IgD-negative memory B cell (primary cell): ENCODE results near the gene CHRD. TPM values are rescaled to one million over a fixed set of nuclear protein-coding genes. Genes with fewer than 3 reads are reported as not detected.

ENCODE experiments used
- H3K27ac Mint-ChIP-seq, 3 donors: one replicate each; pipeline ENCODE4 v1.8.0; 2020 to 2022; ENCODE audit warnings: mild to moderate bottlenecking in 3 of 3, mixed read lengths in 3 of 3, moderate library complexity in 1 of 3
- H3K27me3 Mint-ChIP-seq: one replicate; pipeline ENCODE4 v1.8.0; 2021; ENCODE audit warnings: mixed read lengths
- H3K36me3 Mint-ChIP-seq: one replicate; pipeline ENCODE4 v1.8.0; 2020; ENCODE audit warnings: mild to moderate bottlenecking, mixed read lengths
- H3K4me1 Mint-ChIP-seq, 3 donors: one replicate each; pipeline ENCODE4 v1.8.0; 2020 to 2022; ENCODE audit warnings: mixed read lengths in 3 of 3, mild to moderate bottlenecking in 1 of 3
- H3K4me3 Mint-ChIP-seq, 4 donors: one replicate each; pipeline ENCODE4 v1.8.0; 2020 to 2022; ENCODE audit warnings: mild to moderate bottlenecking in 4 of 4, mixed read lengths in 4 of 4, moderate library complexity in 3 of 4
- H3K9me3 Mint-ChIP-seq, 3 donors: one replicate each; pipeline ENCODE4 v1.8.0; 2020 to 2021; ENCODE audit warnings: mixed read lengths in 3 of 3, mild to moderate bottlenecking in 1 of 3
- polyA plus RNA-seq: library from polyadenylated mRNA; unstranded; fragments of 300-500 nt; fragmentation: Illumina TruSeq; gene quantifications from one replicate; pipeline ENCODE4 v1.2.3, GENCODE V29; 2021

CHRD gene
- polyA plus RNA-seq, 1 donor from 2014 or later = not detected

GRCh38 chr3:184391266-184391665, 11.4 kb downstream of the CHRD start:
- no peaks in the 10 kb centered on the region for H3K9me3 Mint-ChIP-seq
- H3K4me3 Mint-ChIP-seq = no peak overlapping the region
- peaks cover 21% of the 10 kb centered on the region for H3K27me3 Mint-ChIP-seq
- no peak overlapping the region for H3K27ac Mint-ChIP-seq
- no peaks in the 10 kb centered on the region for H3K4me1 Mint-ChIP-seq
- peaks cover 3% of the 10 kb centered on the region for H3K36me3 Mint-ChIP-seq

GRCh38 chr3:184395320-184395660, 15.4 kb downstream of the CHRD start:
- H3K27me3 Mint-ChIP-seq = peaks cover 10% of the 10 kb centered on the region
- H3K4me1 Mint-ChIP-seq = no peaks in the 10 kb centered on the region
- no peak overlapping the region for H3K4me3 Mint-ChIP-seq
- H3K9me3 Mint-ChIP-seq = no peaks in the 10 kb centered on the region
- H3K36me3 Mint-ChIP-seq = no peaks in the 10 kb centered on the region
- no peak overlapping the region for H3K27ac Mint-ChIP-seq

GRCh38 chr3:184399410-184399809, 19.6 kb downstream of the CHRD start:
- Mint-ChIP-seq H3K27me3 (peaks cover 12% of the 10 kb centered on the region), H3K4me3 (no peak overlapping the region), H3K27ac (no peak overlapping the region), H3K36me3 (no peaks in the 10 kb centered on the region), H3K4me1 (no peaks in the 10 kb centered on the region), H3K9me3 (no peaks in the 10 kb centered on the region)

GRCh38 chr3:184405075-184406030, 25.5 kb downstream of the CHRD start:
- H3K4me1 Mint-ChIP-seq = peaks cover 0 to 3% (median 0%) of the 10 kb centered on the region in 3 donors
- no peak overlapping the region for H3K4me3 Mint-ChIP-seq
- H3K27ac Mint-ChIP-seq = no peak overlapping the region
- no peaks in the 10 kb centered on the region for H3K36me3 Mint-ChIP-seq
- H3K9me3 Mint-ChIP-seq = no peaks in the 10 kb centered on the region
- peaks cover 11% of the 10 kb centered on the region for H3K27me3 Mint-ChIP-seq

- Mint-ChIP-seq H3K4me3 (no peak overlapping the region), H3K27me3 (peaks cover 8% of the 10 kb centered on the region), H3K9me3 (no peaks in the 10 kb centered on the region), H3K27ac (no peak overlapping the region), H3K36me3 (no peaks in the 10 kb centered on the region), H3K4me1 (peaks cover 0 to 3% (median 0%) of the 10 kb centered on the region in 3 donors)
These were observed 29.6 kb downstream of the CHRD start for GRCh38 chr3:184409331-184409926.

GRCh38 chr3:184409946-184410500, 30.2 kb downstream of the CHRD start:
- Mint-ChIP-seq H3K36me3 (no peaks in the 10 kb centered on the region), H3K27ac (no peak overlapping the region), H3K27me3 (peaks cover 8% of the 10 kb centered on the region), H3K4me1 (peaks cover 0 to 2% (median 0%) of the 10 kb centered on the region in 3 donors), H3K4me3 (no peak overlapping the region), H3K9me3 (no peaks in the 10 kb centered on the region)

- peaks cover 8% of the 10 kb centered on the region for H3K27me3 Mint-ChIP-seq
These were observed 34.8 kb downstream of the CHRD start for GRCh38 chr3:184414418-184415202.

GRCh38 chr3:184415203-184415490, 35.3 kb downstream of the CHRD start:
- H3K36me3 Mint-ChIP-seq = no peaks in the 10 kb centered on the region
- no peaks in the 10 kb centered on the region for H3K9me3 Mint-ChIP-seq
- peaks cover 6% of the 10 kb centered on the region for H3K27me3 Mint-ChIP-seq
- H3K4me1 Mint-ChIP-seq = no peaks in the 10 kb centered on the region
- H3K4me3 Mint-ChIP-seq = no peak overlapping the region
- no peak overlapping the region for H3K27ac Mint-ChIP-seq

More at GRCh38 chr3:184414418-184415202, 34.8 kb downstream of the CHRD start:
- H3K4me3 Mint-ChIP-seq = no peak overlapping the region
- H3K36me3 Mint-ChIP-seq = no peaks in the 10 kb centered on the region
- no peaks in the 10 kb centered on the region for H3K9me3 Mint-ChIP-seq
- H3K27ac Mint-ChIP-seq = no peak overlapping the region
- H3K4me1 Mint-ChIP-seq = no peaks in the 10 kb centered on the region

GRCh38 chr3:184417619-184418327, 37.9 kb downstream of the CHRD start:
- Mint-ChIP-seq H3K36me3 (peaks cover under 1% of the 10 kb centered on the region), H3K4me3 (no peak overlapping the region), H3K27me3 (peaks cover 2% of the 10 kb centered on the region), H3K4me1 (no peaks in the 10 kb centered on the region), H3K9me3 (no peaks in the 10 kb centered on the region), H3K27ac (no peak overlapping the region)

- Mint-ChIP-seq H3K27ac (no peak overlapping the region), H3K27me3 (peaks cover 4% of the 10 kb centered on the region), H3K4me1 (no peaks in the 10 kb centered on the region), H3K9me3 (peaks cover 0 to 3% (median 0%) of the 10 kb centered on the region in 3 donors), H3K4me3 (no peak overlapping the region), H3K36me3 (peaks cover 3% of the 10 kb centered on the region)
These were observed 39.3 kb downstream of the CHRD start for GRCh38 chr3:184419171-184419570.

- H3K4me1 Mint-ChIP-seq = no peaks in the 10 kb centered on the region
- H3K27ac Mint-ChIP-seq = peak overlapping the region in 1 of 3 donors; percentile 61
- peaks cover 9% of the 10 kb centered on the region for H3K27me3 Mint-ChIP-seq
- peaks cover 0 to 3% (median 0%) of the 10 kb centered on the region in 3 donors for H3K9me3 Mint-ChIP-seq
- peaks cover 3% of the 10 kb centered on the region for H3K36me3 Mint-ChIP-seq
- H3K4me3 Mint-ChIP-seq = peak overlapping the region in 1 of 4 donors; percentile 18
These were observed 43.7 kb downstream of the CHRD start for GRCh38 chr3:184423561-184423960.

GRCh38 chr3:184426691-184427141, 46.9 kb downstream of the CHRD start:
- no peak overlapping the region for H3K4me3 Mint-ChIP-seq
- H3K27me3 Mint-ChIP-seq = peaks cover 9% of the 10 kb centered on the region
- H3K9me3 Mint-ChIP-seq = peaks cover 0 to 3% (median 0%) of the 10 kb centered on the region in 3 donors
- H3K36me3 Mint-ChIP-seq = peaks cover 3% of the 10 kb centered on the region
- H3K4me1 Mint-ChIP-seq = peaks cover 0 to 4% (median 2%) of the 10 kb centered on the region in 3 donors
- H3K27ac Mint-ChIP-seq = no peak overlapping the region

GRCh38 chr3:184428561-184429175, 48.8 kb downstream of the CHRD start:
- H3K9me3 Mint-ChIP-seq = peaks cover 0 to 1% (median 0%) of the 10 kb centered on the region in 3 donors
- H3K4me1 Mint-ChIP-seq = peaks cover 0 to 4% (median 2%) of the 10 kb centered on the region in 3 donors
- H3K27ac Mint-ChIP-seq = no peak overlapping the region
- H3K27me3 Mint-ChIP-seq = peaks cover 8% of the 10 kb centered on the region
- no peak overlapping the region for H3K4me3 Mint-ChIP-seq
- H3K36me3 Mint-ChIP-seq = peaks cover 1% of the 10 kb centered on the region

GRCh38 chr3:184429786-184430185, 49.9 kb downstream of the CHRD start:
- Mint-ChIP-seq H3K36me3 (peaks cover 1% of the 10 kb centered on the region), H3K4me1 (peaks cover 0 to 4% (median 2%) of the 10 kb centered on the region in 3 donors), H3K27ac (no peak overlapping the region), H3K4me3 (no peak overlapping the region), H3K27me3 (peaks cover 4% of the 10 kb centered on the region), H3K9me3 (peaks cover 0 to 2% (median 0%) of the 10 kb centered on the region in 3 donors)
